Thoracic aorta (tissue), 2 donors: ENCODE measurements around the gene GGA2. TPM values are rescaled to one million over a fixed set of nuclear protein-coding genes. Genes with fewer than 3 reads are reported as not detected.

Experiments
- ATAC-seq: fragments of 150-250 bp; one replicate; pipeline ENCODE4 v1.8.0; 2017; ENCODE audit warnings: low read depth; ENCODE audit not compliant: insufficient number of reproducible peaks, low FRiP score
- DNase-seq: peaks from one replicate; pipeline ENCODE4 v3.0.0-alpha.2; 2020; ENCODE audit warnings: low spot score
- H3K27ac ChIP-seq, 2 donors: fragments of 200-600 bp; sonication (generic); 1 replicate in 1 of 2; 2 replicates in 1 of 2; pipeline ENCODE4 v1.5.1; 2016; ENCODE audit warnings: mild to moderate bottlenecking in 2 of 2, moderate library complexity in 2 of 2
- H3K27me3 ChIP-seq: fragments of 200-600 bp; sonication (generic); replicated peaks from 2 replicates; pipeline ENCODE4 v1.6.0; 2016; ENCODE audit warnings: mild to moderate bottlenecking; ENCODE audit not compliant: insufficient read depth
- H3K36me3 ChIP-seq: fragments of 200-600 bp; sonication (generic); one replicate; pipeline ENCODE4 v1.5.1; 2016
- H3K4me1 ChIP-seq, 2 donors: fragments of 200-600 bp; sonication (generic); 1 replicate in 1 of 2; 2 replicates in 1 of 2; pipeline versions ENCODE4 v1.5.1 to v1.6.0; 2016; ENCODE audit warnings: low read depth in 2 of 2, mild to moderate bottlenecking in 1 of 2; ENCODE audit not compliant: control insufficient read depth in 1 of 2
- H3K4me3 ChIP-seq: fragments of 200-600 bp; sonication (generic); 2 replicates; pipeline ENCODE4 v1.5.1; 2016; ENCODE audit warnings: mild to moderate bottlenecking
- H3K9me3 ChIP-seq: fragments of 200-600 bp; sonication (generic); 2 replicates; pipeline ENCODE4 v1.5.1; 2016
- CTCF ChIP-seq: fragments of 200-600 bp; sonication (generic); IDR thresholded peaks from one replicate; pipeline ENCODE4 v1.5.1; 2019; ENCODE audit warnings: antibody characterized with exemption
- total RNA-seq, 2 donors: library from RNA; depleted of rRNA; stranded (reverse); fragments of >200 nt; gene quantifications; one replicate each; pipeline versions ENCODE4 v1.1.0 to v1.2.3, GENCODE V29; 2016

GGA2 gene
- total RNA-seq, 2 donors from 2014 or later, result 61.7 to 61.9 TPM

- H3K4me1 ChIP-seq, result no peaks in the 10 kb centered on the region
- no peaks in the 10 kb centered on the region for H3K9me3 ChIP-seq
- no peak for TF ChIP-seq CTCF
- H3K36me3 ChIP-seq, result peaks cover 74% of the 10 kb centered on the region
- DNase-seq (no peak), ATAC-seq (no peak)
- no peak overlapping the region for H3K27ac ChIP-seq
- no peaks in the 10 kb centered on the region for H3K27me3 ChIP-seq
- no peak overlapping the region for H3K4me3 ChIP-seq
Observed at GRCh38 chr16:23479138-23479537, 31.2 kb downstream of the GGA2 start.

GRCh38 chr16:23478566-23478965 is 31.7 kb downstream of the GGA2 start:
- no peak for DNase-seq
- Histone ChIP-seq H3K36me3 (peaks cover 78% of the 10 kb centered on the region), H3K4me1 (no peaks in the 10 kb centered on the region)

GRCh38 chr16:23476289-23476688 is 34.0 kb downstream of the GGA2 start:
- ATAC-seq, result no peak
- no peak for DNase-seq
- H3K36me3 ChIP-seq, result peaks cover 56% of the 10 kb centered on the region

More at GRCh38 chr16:23478566-23478965, 31.7 kb downstream of the GGA2 start:
- H3K27me3 ChIP-seq, result no peaks in the 10 kb centered on the region
- H3K27ac ChIP-seq, result no peak overlapping the region
- TF ChIP-seq CTCF, result no peak
- no peak overlapping the region for H3K4me3 ChIP-seq
- no peak for ATAC-seq
- H3K9me3 ChIP-seq, result no peaks in the 10 kb centered on the region

GRCh38 chr16:23469814-23470213 is 40.5 kb downstream of the GGA2 start:
- Histone ChIP-seq H3K9me3 (no peaks in the 10 kb centered on the region), H3K36me3 (peaks cover 48% of the 10 kb centered on the region), H3K27ac (no peak overlapping the region), H3K4me1 (no peaks in the 10 kb centered on the region), H3K27me3 (no peaks in the 10 kb centered on the region), H3K4me3 (no peak overlapping the region)
- DNase-seq (no peak), ATAC-seq (no peak)
- no peak for TF ChIP-seq CTCF

More at GRCh38 chr16:23476289-23476688, 34.0 kb downstream of the GGA2 start:
- H3K4me3 ChIP-seq, result no peak overlapping the region
- no peaks in the 10 kb centered on the region for H3K27me3 ChIP-seq
- no peak for TF ChIP-seq CTCF
- H3K4me1 ChIP-seq, result no peaks in the 10 kb centered on the region
- H3K27ac ChIP-seq, result no peak overlapping the region
- no peaks in the 10 kb centered on the region for H3K9me3 ChIP-seq

- Histone ChIP-seq H3K4me1 (no peaks in the 10 kb centered on the region), H3K4me3 (no peak overlapping the region), H3K27ac (no peak overlapping the region), H3K36me3 (peaks cover 36% of the 10 kb centered on the region), H3K9me3 (no peaks in the 10 kb centered on the region), H3K27me3 (no peaks in the 10 kb centered on the region)
- ATAC-seq (no peak), DNase-seq (no peak)
- no peak for TF ChIP-seq CTCF
Observed at GRCh38 chr16:23466162-23466885, 44.0 kb downstream of the GGA2 start.
